ENCODE measurements around the gene HBA1. TPM values are rescaled to one million over a fixed set of nuclear protein-coding genes. Genes with fewer than 3 reads are reported as not detected.
"Not testable (repeated sequence)": the region's sequence is repeated elsewhere in the genome, so short reads cannot be mapped to it uniquely, and the experiment has no call there.

HBA1 gene
- total RNA-seq, 3 donors from 2014 or later (not counting 1 experiment from before 2014, with no cell fraction given): 16.9 TPM; not detected in 2

- TF ChIP-seq, protein P1, sequence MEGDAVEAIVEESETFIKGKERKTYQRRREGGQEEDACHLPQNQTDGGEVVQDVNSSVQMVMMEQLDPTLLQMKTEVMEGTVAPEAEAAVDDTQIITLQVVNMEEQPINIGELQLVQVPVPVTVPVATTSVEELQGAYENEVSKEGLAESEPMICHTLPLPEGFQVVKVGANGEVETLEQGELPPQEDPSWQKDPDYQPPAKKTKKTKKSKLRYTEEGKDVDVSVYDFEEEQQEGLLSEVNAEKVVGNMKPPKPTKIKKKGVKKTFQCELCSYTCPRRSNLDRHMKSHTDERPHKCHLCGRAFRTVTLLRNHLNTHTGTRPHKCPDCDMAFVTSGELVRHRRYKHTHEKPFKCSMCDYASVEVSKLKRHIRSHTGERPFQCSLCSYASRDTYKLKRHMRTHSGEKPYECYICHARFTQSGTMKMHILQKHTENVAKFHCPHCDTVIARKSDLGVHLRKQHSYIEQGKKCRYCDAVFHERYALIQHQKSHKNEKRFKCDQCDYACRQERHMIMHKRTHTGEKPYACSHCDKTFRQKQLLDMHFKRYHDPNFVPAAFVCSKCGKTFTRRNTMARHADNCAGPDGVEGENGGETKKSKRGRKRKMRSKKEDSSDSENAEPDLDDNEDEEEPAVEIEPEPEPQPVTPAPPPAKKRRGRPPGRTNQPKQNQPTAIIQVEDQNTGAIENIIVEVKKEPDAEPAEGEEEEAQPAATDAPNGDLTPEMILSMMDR (IDR thresholded peaks at IDR 0.05): no peak
- DNase-seq (no peak), ATAC-seq (no peak)
- peaks cover 10% of the 10 kb centered on the region in 2 donors for H3K4me1 Mint-ChIP-seq
- intact Hi-C loops (cut with micrococcal nuclease): no loop called here
- H3K27ac Mint-ChIP-seq: peak overlapping the region in 1 of 2 donors; percentile 27
- H3K9me3 Mint-ChIP-seq: no peaks in the 10 kb centered on the region
- H3K36me3 Mint-ChIP-seq: no peaks in the 10 kb centered on the region
- H3K4me1 ChIP-seq (ENCODE audit: control insufficient read depth, insufficient read depth, low read length): peaks cover 11% of the 10 kb centered on the region
- H3K27me3 ChIP-seq (ENCODE audit: control insufficient read depth, insufficient read depth, low read length): peaks cover 8% of the 10 kb centered on the region
- no peak overlapping the region for H3K27ac ChIP-seq (ENCODE audit: low read length)
- no peaks in the 10 kb centered on the region for H3K9me3 ChIP-seq (ENCODE audit: control insufficient read depth, insufficient read depth, low read length)
- no peak overlapping the region for H3K4me3 ChIP-seq (ENCODE audit: low read length)
- H3K27me3 Mint-ChIP-seq (ENCODE audit: low read depth in 2 of 2): peaks cover 10 to 25% of the 10 kb centered on the region in 2 donors
- 78% methylated on average over 7 of the region's 7 CpGs for WGBS (ENCODE audit: insufficient coverage)
- no peaks in the 10 kb centered on the region for H3K36me3 ChIP-seq (ENCODE audit: control insufficient read depth, insufficient read depth, low read length)
- H3K4me3 Mint-ChIP-seq: peak overlapping the region; percentile 84
Measured at GRCh38 chr16:155031-155398, 21.5 kb upstream of the HBA1 start.

- no peak overlapping the region for H3K27ac Mint-ChIP-seq
- H3K9me3 ChIP-seq (ENCODE audit: control insufficient read depth, insufficient read depth, low read length): no peaks in the 10 kb centered on the region
- peaks cover 8% of the 10 kb centered on the region in 2 donors for H3K4me1 Mint-ChIP-seq
- no peaks in the 10 kb centered on the region for H3K36me3 Mint-ChIP-seq
- H3K4me3 Mint-ChIP-seq: no peak overlapping the region
- H3K27me3 ChIP-seq (ENCODE audit: control insufficient read depth, insufficient read depth, low read length): peaks cover 10% of the 10 kb centered on the region
- ATAC-seq: no peak
- WGBS (ENCODE audit: insufficient coverage): 57% methylated on average over 6 of the region's 6 CpGs
- DNase-seq: no peak
- H3K4me1 ChIP-seq (ENCODE audit: control insufficient read depth, insufficient read depth, low read length): peaks cover 9% of the 10 kb centered on the region
- no peak overlapping the region for H3K4me3 ChIP-seq (ENCODE audit: low read length)
- peaks cover 10 to 28% of the 10 kb centered on the region in 2 donors for H3K27me3 Mint-ChIP-seq (ENCODE audit: low read depth in 2 of 2)
- intact Hi-C loops (cut with micrococcal nuclease): no loop called here
- TF ChIP-seq, protein P1 (IDR thresholded peaks at IDR 0.05): no peak
- no peaks in the 10 kb centered on the region for H3K9me3 Mint-ChIP-seq
- no peaks in the 10 kb centered on the region for H3K36me3 ChIP-seq (ENCODE audit: control insufficient read depth, insufficient read depth, low read length)
- no peak overlapping the region for H3K27ac ChIP-seq (ENCODE audit: low read length)
Measured at GRCh38 chr16:159136-159849, 17.2 kb upstream of the HBA1 start.

- H3K4me3 Mint-ChIP-seq; H3K4me3 ChIP-seq (ENCODE audit: low read length); H3K27me3 ChIP-seq (ENCODE audit: control insufficient read depth, insufficient read depth, low read length); H3K36me3 Mint-ChIP-seq; H3K9me3 ChIP-seq (ENCODE audit: control insufficient read depth, insufficient read depth, low read length); DNase-seq; intact Hi-C loops (cut with micrococcal nuclease); H3K27ac ChIP-seq (ENCODE audit: low read length); H3K9me3 Mint-ChIP-seq; H3K4me1 ChIP-seq (ENCODE audit: control insufficient read depth, insufficient read depth, low read length); H3K36me3 ChIP-seq (ENCODE audit: control insufficient read depth, insufficient read depth, low read length); H3K27ac Mint-ChIP-seq; H3K4me1 Mint-ChIP-seq; ATAC-seq: not testable (repeated sequence)
- 84% methylated on average over 16 of the region's 20 CpGs for WGBS (ENCODE audit: insufficient coverage)
- peaks cover 10 to 24% of the 10 kb centered on the region in 2 donors for H3K27me3 Mint-ChIP-seq (ENCODE audit: low read depth in 2 of 2)
Measured at GRCh38 chr16:160242-160641, 16.2 kb upstream of the HBA1 start.

GRCh38 chr16:160691-161190 lies 15.7 kb upstream of the HBA1 start:
- TF ChIP-seq, protein P1 (IDR thresholded peaks at IDR 0.05): no peak
- H3K9me3 ChIP-seq (ENCODE audit: control insufficient read depth, insufficient read depth, low read length): no peaks in the 10 kb centered on the region
- DNase-seq: no peak
- H3K27me3 ChIP-seq (ENCODE audit: control insufficient read depth, insufficient read depth, low read length): peaks cover 11% of the 10 kb centered on the region
- H3K4me3 ChIP-seq (ENCODE audit: low read length): no peak overlapping the region
- Mint-ChIP-seq H3K9me3 (no peaks in the 10 kb centered on the region), H3K4me1 (peaks cover 0 to 7% of the 10 kb centered on the region in 2 donors), H3K36me3 (no peaks in the 10 kb centered on the region), H3K27me3 (ENCODE audit: low read depth in 2 of 2) (peaks cover 10 to 26% of the 10 kb centered on the region in 2 donors), H3K27ac (no peak overlapping the region), H3K4me3 (no peak overlapping the region)
- no peaks in the 10 kb centered on the region for H3K36me3 ChIP-seq (ENCODE audit: control insufficient read depth, insufficient read depth, low read length)
- WGBS (ENCODE audit: insufficient coverage): 69% methylated on average over 16 of the region's 18 CpGs
- no peak overlapping the region for H3K27ac ChIP-seq (ENCODE audit: low read length)
- peaks cover 9% of the 10 kb centered on the region for H3K4me1 ChIP-seq (ENCODE audit: control insufficient read depth, insufficient read depth, low read length)
- no peak for ATAC-seq
- intact Hi-C loops (cut with micrococcal nuclease): no loop called here
